C4-2B (cell line): Measurements from ENCODE around the gene TYMP.

Experiments
- CTCF ChIP-seq: fragments of 450-650 bp; conservative IDR thresholded peaks from 2 replicates; pipeline ENCODE4 v1.5.1; 2017; ENCODE audit warnings: mild to moderate bottlenecking
- ZFX ChIP-seq: fragments of 450-650 bp; IDR thresholded peaks from 2 replicates; pipeline ENCODE4 v1.6.1; 2017

GRCh38 chr22:50477923-50478322, 51.9 kb downstream of the TYMP start:
- no peak for TF ChIP-seq CTCF
- TF ChIP-seq ZFX: no peak
